NCI-H510A (cell line): ENCODE results near the gene SLX4IP.

Experiments used
- DNase-seq: peaks from one replicate; lab custom pipeline; 2025; lab: John Stamatoyannopoulos, UW

Gene SLX4IP

GRCh38 chr20:10551732-10552724 lies 116.9 kb downstream of the SLX4IP start:
- no peak for DNase-seq

GRCh38 chr20:10553326-10553984 lies 118.3 kb downstream of the SLX4IP start:
- peak; percentile 59 for DNase-seq

GRCh38 chr20:10554285-10554684 lies 119.2 kb downstream of the SLX4IP start:
- no peak for DNase-seq

GRCh38 chr20:10555393-10555792 lies 120.3 kb downstream of the SLX4IP start:
- no peak for DNase-seq

GRCh38 chr20:10555865-10556308 lies 120.8 kb downstream of the SLX4IP start:
- no peak for DNase-seq

GRCh38 chr20:10556519-10557083 lies 121.5 kb downstream of the SLX4IP start:
- no peak for DNase-seq

- DNase-seq, result peak; percentile 92
Measured at GRCh38 chr20:10557685-10558084, 122.6 kb downstream of the SLX4IP start.

- no peak for DNase-seq
Measured at GRCh38 chr20:10558635-10559187, 123.6 kb downstream of the SLX4IP start.

- DNase-seq, result peak; percentile 38
Measured at GRCh38 chr20:10559266-10559665, 124.2 kb downstream of the SLX4IP start.

GRCh38 chr20:10560686-10561085 lies 125.6 kb downstream of the SLX4IP start:
- DNase-seq, result no peak

- DNase-seq, result no peak
Measured at GRCh38 chr20:10561302-10561701, 126.2 kb downstream of the SLX4IP start.

- DNase-seq, result no peak
Measured at GRCh38 chr20:10562899-10563298, 127.8 kb downstream of the SLX4IP start.

GRCh38 chr20:10563935-10564492 lies 128.9 kb downstream of the SLX4IP start:
- no peak for DNase-seq

- no peak for DNase-seq
Measured at GRCh38 chr20:10565191-10565921, 130.3 kb downstream of the SLX4IP start.

GRCh38 chr20:10565922-10566897 lies 131.1 kb downstream of the SLX4IP start:
- no peak for DNase-seq

- no peak for DNase-seq
Measured at GRCh38 chr20:10568032-10568431, 132.9 kb downstream of the SLX4IP start.

GRCh38 chr20:10571313-10571815 lies 136.3 kb downstream of the SLX4IP start:
- no peak for DNase-seq

GRCh38 chr20:10572853-10573252 lies 137.7 kb downstream of the SLX4IP start:
- DNase-seq, result no peak

- DNase-seq, result no peak
Measured at GRCh38 chr20:10573273-10573950, 138.3 kb downstream of the SLX4IP start.
